OCI-LY1 (cell line): ENCODE data around the gene RASSF5.
A peak's percentile ranks its signal among the peaks of the same experiment; 100 is the strongest.

Experiments
- H2AFZ ChIP-seq: fragments of 200-600 bp; sonication (generic), shearing (Covaris generic); 2 replicates; pipeline ENCODE4 v1.6.0; 2014; ENCODE audit warnings: antibody characterized with exemption, mild to moderate bottlenecking, low read length
- H3F3A ChIP-seq: fragments of 200-600 bp; sonication (generic), shearing (Covaris generic); 2 replicates; pipeline ENCODE4 v1.6.0; 2014; ENCODE audit warnings: mild to moderate bottlenecking, antibody characterized with exemption, low read length, moderate library complexity; ENCODE audit not compliant: insufficient read depth
- H3K27ac ChIP-seq: fragments of 200-600 bp; sonication (generic); 2 replicates; pipeline ENCODE4 v1.5.1; 2014; ENCODE audit warnings: low read length, mixed run types, mild to moderate bottlenecking, low read depth; ENCODE audit not compliant: poor library complexity, severe bottlenecking
- H3K27me3 ChIP-seq: fragments of 200-600 bp; sonication (generic); 2 replicates; pipeline ENCODE4 v1.6.0; 2014; ENCODE audit warnings: antibody characterized with exemption, mild to moderate bottlenecking, low read length, moderate library complexity; ENCODE audit not compliant: insufficient read depth
- H3K36me3 ChIP-seq: fragments of 200-600 bp; sonication (generic); 2 replicates; pipeline ENCODE4 v1.6.1; 2014; ENCODE audit warnings: mild to moderate bottlenecking, antibody characterized with exemption, low read length, moderate library complexity, mixed read lengths; ENCODE audit not compliant: insufficient read depth
- H3K4me1 ChIP-seq: fragments of 200-600 bp; sonication (generic); 2 replicates; pipeline ENCODE4 v1.5.1; 2014; ENCODE audit warnings: mild to moderate bottlenecking, low read length, moderate library complexity; ENCODE audit not compliant: insufficient read depth, severe bottlenecking
- H3K4me2 ChIP-seq: fragments of 200-600 bp; sonication (generic), shearing (Covaris generic); 2 replicates; pipeline ENCODE4 v1.6.1; 2014; ENCODE audit warnings: low read length
- H3K4me3 ChIP-seq: fragments of 200-600 bp; sonication (generic); 2 replicates; pipeline ENCODE4 v1.5.1; 2014; ENCODE audit warnings: low read length, low read depth, mild to moderate bottlenecking, mixed read lengths; ENCODE audit not compliant: poor library complexity, severe bottlenecking
- H3K79me2 ChIP-seq: fragments of 200-600 bp; shearing (Covaris generic); 2 replicates; pipeline ENCODE4 v1.6.1; 2016; ENCODE audit warnings: mixed run types, low read length, mixed read lengths; ENCODE audit not compliant: insufficient read depth
- H3K9ac ChIP-seq: fragments of 200-600 bp; sonication (generic), shearing (Covaris generic); 2 replicates; pipeline ENCODE4 v1.6.1; 2014; ENCODE audit warnings: mild to moderate bottlenecking, low read length, mixed read lengths
- H3K9me2 ChIP-seq: fragments of 200-600 bp; sonication (generic), shearing (Covaris generic); 2 replicates; pipeline ENCODE4 v1.6.1; 2014; ENCODE audit warnings: low read depth, mild to moderate bottlenecking, low read length, mixed read lengths
- H3K9me3 ChIP-seq: fragments of 200-600 bp; shearing (Covaris generic); 2 replicates; pipeline ENCODE4 v1.6.1; 2014; ENCODE audit warnings: low read length, mixed read lengths
- H4K20me1 ChIP-seq: fragments of 200-600 bp; sonication (generic), shearing (Covaris generic); 2 replicates; pipeline ENCODE4 v1.6.0; 2016; ENCODE audit warnings: mild to moderate bottlenecking, low read length; ENCODE audit not compliant: insufficient read depth
- EZH2 ChIP-seq: fragments of 200-600 bp; sonication (generic), shearing (Covaris generic); IDR thresholded peaks from 2 replicates; pipeline ENCODE4 v1.8.0; 2017; ENCODE audit warnings: borderline replicate concordance, mixed run types, mild to moderate bottlenecking, antibody characterized with exemption, low read length, moderate library complexity, mixed read lengths
- TF ChIP-seq, protein P1 (sequence below): fragments of 200-600 bp; sonication (generic), shearing (Covaris generic); IDR thresholded peaks from 2 replicates; pipeline ENCODE4 v1.5.1; 2017; ENCODE audit warnings: mild to moderate bottlenecking, antibody characterized with exemption, low read length, moderate library complexity, mixed read lengths

The RASSF5 gene

DNA sequence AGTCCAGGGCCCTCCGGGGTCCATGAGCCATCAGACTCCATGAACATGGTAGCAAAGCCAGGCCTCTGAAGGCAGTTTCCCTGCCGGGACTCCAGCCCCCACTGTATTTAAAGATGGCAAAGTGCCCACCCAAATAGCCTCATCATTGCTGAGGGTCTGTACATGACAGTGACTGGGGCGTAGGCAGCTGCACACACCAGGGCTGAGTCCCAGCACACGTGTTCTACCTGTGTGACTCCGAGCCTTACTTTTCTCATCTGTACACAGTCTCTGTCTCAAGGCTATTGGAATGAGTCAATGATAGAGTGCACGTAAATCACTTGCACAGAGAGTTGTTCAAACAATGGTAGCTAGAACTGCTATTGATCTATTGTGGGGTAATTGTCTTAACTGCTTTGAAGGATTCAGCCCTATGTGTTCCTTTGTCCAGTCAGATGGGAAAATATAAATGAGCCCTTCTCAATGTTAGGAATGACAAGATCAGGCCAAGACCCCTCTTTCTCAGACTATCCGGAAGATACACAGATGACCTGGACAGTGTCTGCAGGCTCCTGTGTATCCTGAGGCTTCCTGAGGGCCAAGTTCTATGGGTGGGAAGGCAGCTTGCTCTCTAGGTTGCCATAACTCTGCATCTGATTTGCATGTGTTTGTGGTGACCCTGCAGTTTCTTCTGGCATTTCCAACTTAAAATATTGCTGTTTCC, 48.9 kb downstream of the RASSF5 start:
- H3K27ac ChIP-seq: no peak overlapping the region
- peak overlapping the region; percentile 85 for H3K4me3 ChIP-seq
- TF ChIP-seq, protein P1, sequence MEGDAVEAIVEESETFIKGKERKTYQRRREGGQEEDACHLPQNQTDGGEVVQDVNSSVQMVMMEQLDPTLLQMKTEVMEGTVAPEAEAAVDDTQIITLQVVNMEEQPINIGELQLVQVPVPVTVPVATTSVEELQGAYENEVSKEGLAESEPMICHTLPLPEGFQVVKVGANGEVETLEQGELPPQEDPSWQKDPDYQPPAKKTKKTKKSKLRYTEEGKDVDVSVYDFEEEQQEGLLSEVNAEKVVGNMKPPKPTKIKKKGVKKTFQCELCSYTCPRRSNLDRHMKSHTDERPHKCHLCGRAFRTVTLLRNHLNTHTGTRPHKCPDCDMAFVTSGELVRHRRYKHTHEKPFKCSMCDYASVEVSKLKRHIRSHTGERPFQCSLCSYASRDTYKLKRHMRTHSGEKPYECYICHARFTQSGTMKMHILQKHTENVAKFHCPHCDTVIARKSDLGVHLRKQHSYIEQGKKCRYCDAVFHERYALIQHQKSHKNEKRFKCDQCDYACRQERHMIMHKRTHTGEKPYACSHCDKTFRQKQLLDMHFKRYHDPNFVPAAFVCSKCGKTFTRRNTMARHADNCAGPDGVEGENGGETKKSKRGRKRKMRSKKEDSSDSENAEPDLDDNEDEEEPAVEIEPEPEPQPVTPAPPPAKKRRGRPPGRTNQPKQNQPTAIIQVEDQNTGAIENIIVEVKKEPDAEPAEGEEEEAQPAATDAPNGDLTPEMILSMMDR: no peak
- TF ChIP-seq EZH2: no peak
- H3K9me2 ChIP-seq: no peaks in the 10 kb centered on the region
- H3K27me3 ChIP-seq: no peaks in the 10 kb centered on the region
- H2AFZ ChIP-seq: no peak overlapping the region
- peaks cover 12% of the 10 kb centered on the region; the same call in 1 of the 2 replicates for H3K36me3 ChIP-seq
- H3K9me3 ChIP-seq: no peaks in the 10 kb centered on the region
- no peaks in the 10 kb centered on the region for H3K79me2 ChIP-seq
- H4K20me1 ChIP-seq: no peaks in the 10 kb centered on the region
- H3K9ac ChIP-seq: no peak overlapping the region; the same call in 1 of the 2 replicates
- H3F3A ChIP-seq: no peaks in the 10 kb centered on the region
- H3K4me2 ChIP-seq: peak overlapping the region; percentile 93; the same call in 1 of the 2 replicates
- H3K4me1 ChIP-seq: peaks cover 49% of the 10 kb centered on the region

DNA sequence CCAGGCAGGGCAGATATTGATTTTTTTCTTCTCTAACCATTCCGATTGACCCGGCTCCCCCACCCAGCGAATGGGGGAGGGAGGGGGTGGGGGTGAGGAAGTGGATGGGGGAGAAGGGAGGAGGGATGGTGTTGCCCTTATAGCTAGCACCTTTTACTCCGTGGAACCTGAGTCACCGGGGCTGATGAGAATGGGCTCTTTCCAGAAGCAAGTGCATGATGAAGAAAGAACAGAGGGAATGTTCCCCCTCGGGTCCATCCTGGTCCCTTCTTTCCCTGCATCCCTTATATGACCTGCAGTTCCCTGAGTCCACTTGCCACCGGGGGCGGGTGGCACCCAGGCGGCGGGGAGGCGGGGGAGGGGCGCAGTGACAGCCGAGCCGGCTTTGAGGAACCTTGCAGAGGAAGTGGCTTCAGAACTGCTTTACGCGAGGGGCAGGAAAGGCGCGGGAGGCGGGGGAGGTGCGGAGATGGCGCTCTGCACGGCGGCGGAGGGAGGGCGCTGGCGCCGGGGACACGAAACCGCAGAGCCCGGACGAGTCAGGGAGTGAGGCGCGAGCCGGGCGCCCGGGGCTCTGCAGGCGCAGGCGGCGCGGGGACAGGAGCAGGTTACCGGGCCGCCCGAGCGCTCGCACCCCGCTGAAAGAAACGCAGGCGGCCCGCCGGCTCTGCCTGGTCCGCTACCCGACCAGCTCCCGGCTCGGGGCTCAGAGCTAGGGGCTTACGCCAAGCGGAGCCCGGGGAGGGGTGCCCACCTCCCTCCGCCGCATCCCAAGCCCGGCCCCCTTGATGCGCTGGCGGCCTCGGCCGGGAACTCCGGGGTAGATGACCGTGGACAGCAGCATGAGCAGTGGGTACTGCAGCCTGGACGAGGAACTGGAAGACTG, 49.7 kb downstream of the RASSF5 start:
- Histone ChIP-seq H3K4me2 (peak overlapping the region; percentile 93), H3K9me2 (no peaks in the 10 kb centered on the region), H3K9me3 (no peaks in the 10 kb centered on the region), H3K27me3 (no peaks in the 10 kb centered on the region), H4K20me1 (no peaks in the 10 kb centered on the region), H3K4me3 (peak overlapping the region; percentile 85), H3K79me2 (no peaks in the 10 kb centered on the region), H3K4me1 (peaks cover 49% of the 10 kb centered on the region), H3K9ac (peak overlapping the region; percentile 84), H3K36me3 (peaks cover 17% of the 10 kb centered on the region; the same call in 1 of the 2 replicates), H3K27ac (peak overlapping the region; percentile 96), H2AFZ (no peak overlapping the region), H3F3A (no peaks in the 10 kb centered on the region)
- TF ChIP-seq EZH2: no peak
- TF ChIP-seq, protein P1: no peak

DNA sequence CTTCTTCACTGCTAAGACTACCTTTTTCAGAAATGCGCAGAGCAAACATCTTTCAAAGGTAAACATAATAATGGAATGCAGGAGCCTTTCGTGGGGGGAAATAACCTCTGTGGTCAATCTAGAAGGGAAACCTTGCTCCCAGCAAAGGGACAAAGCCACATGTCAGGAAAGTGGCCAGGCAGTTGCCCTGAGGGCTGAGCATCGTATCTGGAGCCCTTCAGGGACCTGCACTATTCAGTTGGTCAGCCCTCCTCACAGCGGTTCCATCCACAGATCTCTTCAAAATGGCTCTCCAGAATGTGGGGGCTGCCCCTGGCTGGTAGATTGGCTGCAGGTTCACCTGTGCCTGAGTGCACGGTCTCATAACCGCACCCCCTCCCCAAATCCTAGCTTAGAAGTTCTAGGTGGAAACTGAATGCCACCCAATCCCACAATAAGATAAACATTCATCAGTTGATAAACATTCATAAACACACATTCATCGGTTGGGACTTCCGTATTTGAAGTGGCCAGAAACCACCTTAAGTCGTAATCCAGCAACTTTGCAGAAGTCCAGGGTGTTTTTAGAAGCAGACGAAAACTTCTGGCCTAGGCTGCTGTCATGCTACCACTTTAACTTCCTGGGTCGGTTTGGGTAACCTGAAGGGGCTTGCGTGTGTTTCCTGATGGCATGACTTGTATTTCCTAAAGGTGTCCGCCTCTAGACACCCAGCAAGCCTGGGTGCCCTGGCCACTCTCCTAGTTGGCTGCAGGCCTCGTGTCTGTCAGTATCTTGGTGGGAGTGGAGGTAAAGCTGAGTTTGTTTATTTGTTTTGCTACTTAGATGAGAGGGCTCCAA, 50.5 kb downstream of the RASSF5 start:
- no peak overlapping the region for H2AFZ ChIP-seq
- H3K4me3 ChIP-seq: peak overlapping the region; percentile 85
- H4K20me1 ChIP-seq: no peaks in the 10 kb centered on the region
- H3K36me3 ChIP-seq: peaks cover 22% of the 10 kb centered on the region; the same call in 1 of the 2 replicates
- no peaks in the 10 kb centered on the region for H3F3A ChIP-seq
- no peak for TF ChIP-seq EZH2
- TF ChIP-seq, protein P1: no peak
- no peaks in the 10 kb centered on the region for H3K27me3 ChIP-seq
- peak overlapping the region; percentile 96 for H3K27ac ChIP-seq
- H3K9ac ChIP-seq: peak overlapping the region; percentile 84
- H3K9me2 ChIP-seq: no peaks in the 10 kb centered on the region
- H3K4me2 ChIP-seq: peak overlapping the region; percentile 93
- no peaks in the 10 kb centered on the region for H3K79me2 ChIP-seq
- H3K4me1 ChIP-seq: peaks cover 56% of the 10 kb centered on the region
- no peaks in the 10 kb centered on the region for H3K9me3 ChIP-seq
